Rectal smooth muscle tissue (tissue), 1 donor: ENCODE measurements around the gene RAB2B.
"Not testable (repeated sequence)": the region's sequence is repeated elsewhere in the genome, so short reads cannot be mapped to it uniquely, and the experiment has no call there.

ENCODE experiments used
- H3K27ac ChIP-seq: one replicate; pipeline ENCODE4 v1.7.0; 2013; ENCODE audit warnings: low read depth, low read length, inconsistent platforms
- H3K27me3 ChIP-seq: one replicate; pipeline ENCODE4 v1.7.0; 2013; ENCODE audit warnings: low read length; ENCODE audit not compliant: control insufficient read depth, insufficient read depth
- H3K36me3 ChIP-seq: one replicate; pipeline ENCODE4 v1.7.0; 2013; ENCODE audit warnings: low read length; ENCODE audit not compliant: control insufficient read depth, insufficient read depth
- H3K4me1 ChIP-seq: one replicate; pipeline ENCODE4 v1.7.0; 2013; ENCODE audit warnings: low read length; ENCODE audit not compliant: control insufficient read depth, insufficient read depth
- H3K4me3 ChIP-seq: one replicate; pipeline ENCODE4 v1.7.0; 2013; ENCODE audit warnings: low read length
- H3K9ac ChIP-seq: one replicate; pipeline ENCODE4 v1.7.0; 2013; ENCODE audit warnings: low read length

RAB2B gene

GRCh38 chr14:21455912-21456667, 20.7 kb downstream of the RAB2B start, which contains the start of gene CHD8:
CHD8 (minus strand) TSS chr14:21456123; CDS start chr14:21431643, 24,480 bp downstream.
- no peaks in the 10 kb centered on the region for H3K27me3 ChIP-seq
- H3K36me3 ChIP-seq, result peaks cover 8% of the 10 kb centered on the region
- peak within 1 kb of the TSS; percentile 95 for H3K27ac ChIP-seq
- peak within 1 kb of the TSS; percentile 81 for H3K9ac ChIP-seq
- H3K4me3 ChIP-seq, result peak within 1 kb of the TSS; percentile 73
- H3K4me1 ChIP-seq, result peaks cover 6% of the 10 kb centered on the region

GRCh38 chr14:21455592-21455911, 21.2 kb downstream of the RAB2B start:
- peak overlapping the region; percentile 65 for H3K27ac ChIP-seq
- peaks cover 6% of the 10 kb centered on the region for H3K4me1 ChIP-seq
- peaks cover 5% of the 10 kb centered on the region for H3K36me3 ChIP-seq
- peak overlapping the region; percentile 66 for H3K4me3 ChIP-seq
- H3K9ac ChIP-seq, result peak overlapping the region; percentile 16
- H3K27me3 ChIP-seq, result no peaks in the 10 kb centered on the region

GRCh38 chr14:21454843-21455544, 21.8 kb downstream of the RAB2B start:
- Histone ChIP-seq H3K27me3 (no peaks in the 10 kb centered on the region), H3K9ac (peak overlapping the region; percentile 16), H3K4me1 (peaks cover 6% of the 10 kb centered on the region), H3K36me3 (peaks cover 4% of the 10 kb centered on the region), H3K4me3 (peak overlapping the region; percentile 66), H3K27ac (no peak overlapping the region)

GRCh38 chr14:21449899-21450216, 26.9 kb downstream of the RAB2B start:
- Histone ChIP-seq H3K27me3 (no peaks in the 10 kb centered on the region), H3K4me1 (peaks cover under 1% of the 10 kb centered on the region), H3K9ac (no peak overlapping the region), H3K36me3 (no peaks in the 10 kb centered on the region), H3K27ac (no peak overlapping the region), H3K4me3 (no peak overlapping the region)

- H3K4me1 ChIP-seq, H3K36me3 ChIP-seq, H3K9ac ChIP-seq, H3K27ac ChIP-seq, H3K27me3 ChIP-seq, H3K4me3 ChIP-seq: not testable (repeated sequence)
These were observed 34.1 kb downstream of the RAB2B start for GRCh38 chr14:21442657-21443056.

GRCh38 chr14:21440859-21441258, 35.9 kb downstream of the RAB2B start:
- Histone ChIP-seq H3K4me1 (peaks cover 3% of the 10 kb centered on the region), H3K36me3 (no peaks in the 10 kb centered on the region), H3K4me3 (no peak overlapping the region), H3K9ac (no peak overlapping the region), H3K27ac (no peak overlapping the region), H3K27me3 (no peaks in the 10 kb centered on the region)

- Histone ChIP-seq H3K36me3 (no peaks in the 10 kb centered on the region), H3K4me3 (peak overlapping the region; percentile 96), H3K27ac (peak overlapping the region; percentile 94), H3K27me3 (no peaks in the 10 kb centered on the region), H3K9ac (peak overlapping the region; percentile 69), H3K4me1 (peaks cover 3% of the 10 kb centered on the region)
These were observed 39.5 kb downstream of the RAB2B start for GRCh38 chr14:21437063-21437901.

GRCh38 chr14:21436567-21437062, 40.1 kb downstream of the RAB2B start:
- no peaks in the 10 kb centered on the region for H3K36me3 ChIP-seq
- H3K27ac ChIP-seq, result peak overlapping the region; percentile 94
- no peaks in the 10 kb centered on the region for H3K27me3 ChIP-seq
- H3K4me3 ChIP-seq, result peak overlapping the region; percentile 96
- H3K9ac ChIP-seq, result peak overlapping the region; percentile 27
- H3K4me1 ChIP-seq, result peaks cover 3% of the 10 kb centered on the region

- Histone ChIP-seq H3K4me1 (no peaks in the 10 kb centered on the region), H3K27me3 (no peaks in the 10 kb centered on the region), H3K9ac (no peak overlapping the region), H3K27ac (no peak overlapping the region), H3K4me3 (no peak overlapping the region), H3K36me3 (peaks cover 41% of the 10 kb centered on the region)
These were observed 45.6 kb downstream of the RAB2B start for GRCh38 chr14:21431126-21431525.

GRCh38 chr14:21428930-21429329, 47.8 kb downstream of the RAB2B start:
- Histone ChIP-seq H3K4me1 (no peaks in the 10 kb centered on the region), H3K27me3 (no peaks in the 10 kb centered on the region), H3K27ac (no peak overlapping the region), H3K4me3 (no peak overlapping the region), H3K9ac (no peak overlapping the region), H3K36me3 (peaks cover 50% of the 10 kb centered on the region)

- H3K27ac ChIP-seq, result no peak overlapping the region
- peaks cover 58% of the 10 kb centered on the region for H3K36me3 ChIP-seq
These were observed 50.1 kb downstream of the RAB2B start for GRCh38 chr14:21426692-21427091.

GRCh38 chr14:21419528-21419927, 57.2 kb downstream of the RAB2B start:
- Histone ChIP-seq H3K9ac (no peak overlapping the region), H3K27ac (no peak overlapping the region), H3K4me1 (no peaks in the 10 kb centered on the region), H3K4me3 (no peak overlapping the region), H3K36me3 (peaks cover 27% of the 10 kb centered on the region), H3K27me3 (no peaks in the 10 kb centered on the region)

More at GRCh38 chr14:21426692-21427091, 50.1 kb downstream of the RAB2B start:
- H3K4me3 ChIP-seq, result no peak overlapping the region
- H3K27me3 ChIP-seq, result no peaks in the 10 kb centered on the region
- H3K4me1 ChIP-seq, result no peaks in the 10 kb centered on the region
- no peak overlapping the region for H3K9ac ChIP-seq
